Fibroblast of lung (primary cell): ENCODE data around the gene DDRGK1. TPM values are rescaled to one million over a fixed set of nuclear protein-coding genes. Genes with fewer than 3 reads are reported as not detected.

ENCODE experiments used
- DNase-seq, 2 donors: peaks; one replicate each; pipeline versions ENCODE4 v3.0.0 to v3.0.0-alpha.2; 2010; ENCODE audit warnings: low read depth in 2 of 2
- H2AFZ ChIP-seq: 2 replicates; pipeline ENCODE4 v1.5.1; 2012; ENCODE audit warnings: low read length, control low read depth, inconsistent platforms
- H3K27ac ChIP-seq: 2 replicates; pipeline ENCODE4 v1.5.1; 2011; ENCODE audit warnings: low read length, control low read depth; ENCODE audit not compliant: insufficient read depth
- H3K27me3 ChIP-seq: 2 replicates; pipeline ENCODE4 v1.5.1; 2011; ENCODE audit warnings: mild to moderate bottlenecking, low read length; ENCODE audit not compliant: control insufficient read depth, insufficient read depth
- H3K36me3 ChIP-seq: 2 replicates; pipeline ENCODE4 v1.5.1; 2011; ENCODE audit warnings: low read length; ENCODE audit not compliant: control insufficient read depth, insufficient read depth
- H3K4me1 ChIP-seq: 2 replicates; pipeline ENCODE4 v1.5.1; 2011; ENCODE audit warnings: low read length; ENCODE audit not compliant: control insufficient read depth, insufficient read depth; ENCODE audit errors: extremely low read depth
- H3K4me2 ChIP-seq: 2 replicates; pipeline ENCODE4 v1.5.1; 2011; ENCODE audit warnings: low read length, control low read depth; ENCODE audit not compliant: insufficient read depth; ENCODE audit errors: extremely low read depth
- H3K4me3 ChIP-seq, 4 experiments: fragments of 200-600 bp in 1 of 4; sonication (generic) in 1 of 4; replicated peaks in 1 of 4; 2 replicates each; pipeline ENCODE4 v1.5.1; 2011 to 2016; ENCODE audit warnings: low read length in 4 of 4, low read depth in 3 of 4, mild to moderate bottlenecking in 3 of 4, control low read depth in 2 of 4, inconsistent platforms in 1 of 4, mixed read lengths in 1 of 4; ENCODE audit not compliant: insufficient read depth in 1 of 4; ENCODE audit errors: control extremely low read depth in 1 of 4
- H3K79me2 ChIP-seq: 2 replicates; pipeline ENCODE4 v1.5.1; 2012; ENCODE audit warnings: mild to moderate bottlenecking, low read length, inconsistent platforms; ENCODE audit not compliant: control insufficient read depth, insufficient read depth
- H3K9ac ChIP-seq: 2 replicates; pipeline ENCODE4 v1.5.1; 2011; ENCODE audit warnings: mild to moderate bottlenecking, low read length, control low read depth; ENCODE audit not compliant: insufficient read depth
- H3K9me3 ChIP-seq: 2 replicates; pipeline ENCODE4 v1.5.1; 2012; ENCODE audit warnings: low read depth, low read length; ENCODE audit not compliant: control insufficient read depth, insufficient read depth
- H4K20me1 ChIP-seq: 2 replicates; pipeline ENCODE4 v1.5.1; 2011; ENCODE audit warnings: low read length; ENCODE audit not compliant: control insufficient read depth, insufficient read depth; ENCODE audit errors: extremely low read depth
- CTCF ChIP-seq, 2 donors: IDR thresholded peaks in 1 of 2; conservative IDR thresholded peaks in 1 of 2; 1 replicate in 1 of 2; 2 replicates in 1 of 2; pipeline ENCODE4 v1.5.1; 2011 to 2012; ENCODE audit warnings: low read length in 2 of 2, control low read depth in 1 of 2, inconsistent platforms in 1 of 2, low read depth in 1 of 2, mild to moderate bottlenecking in 1 of 2
- EZH2 ChIP-seq: IDR thresholded peaks from 2 replicates; pipeline ENCODE4 v1.5.1; 2012; ENCODE audit warnings: low read length, control low read depth, mild to moderate bottlenecking; ENCODE audit errors: missing control alignments
- polyA plus RNA-seq, 2 donors: library from polyadenylated mRNA; depleted of rRNA in 1 of 2; stranded (reverse) in 1 of 2; unstranded in 1 of 2; fragments of >200 nt; gene quantifications; 2 replicates each; pipeline ENCODE4 v1.2.1, GENCODE V29; 2011 to 2012; ENCODE audit warnings: missing spikeins in 1 of 2
- total RNA-seq: library from RNA; depleted of rRNA; stranded (reverse); fragments of >200 nt; gene quantifications from 2 replicates; pipeline ENCODE4 v1.2.1, GENCODE V29; 2014

Gene DDRGK1
- total and polyA plus RNA-seq, 2 donors (not counting 1 experiment from before 2014, with no cell fraction given): 35.5 to 37.5 TPM

GRCh38 chr20:3229798-3230197 lies 25.3 kb upstream of the DDRGK1 start:
- no peaks in the 10 kb centered on the region for H3K36me3 ChIP-seq
- H3K9ac ChIP-seq: no peak overlapping the region
- no peaks in the 10 kb centered on the region for H3K27me3 ChIP-seq
- no peak overlapping the region for H3K4me3 ChIP-seq
- no peak for TF ChIP-seq CTCF (conservative IDR thresholded peaks at IDR 0.05 in 1 of 2, IDR thresholded peaks at IDR 0.05 in 1 of 2; ENCODE audit: low read depth in 1 of 2, low read length in 2 of 2)
- no peak for TF ChIP-seq EZH2
- H3K4me1 ChIP-seq: no peaks in the 10 kb centered on the region
- H3K4me2 ChIP-seq: no peak overlapping the region
- no peak for DNase-seq
- no peak overlapping the region for H2AFZ ChIP-seq
- no peak overlapping the region for H3K27ac ChIP-seq
- H3K79me2 ChIP-seq: no peaks in the 10 kb centered on the region
- H4K20me1 ChIP-seq: no peaks in the 10 kb centered on the region
- H3K9me3 ChIP-seq: no peaks in the 10 kb centered on the region

- no peaks in the 10 kb centered on the region for H3K9me3 ChIP-seq
- TF ChIP-seq CTCF (conservative IDR thresholded peaks at IDR 0.05 in 1 of 2, IDR thresholded peaks at IDR 0.05 in 1 of 2; ENCODE audit: low read depth in 1 of 2, low read length in 2 of 2) (no peak), EZH2 (no peak)
- H4K20me1 ChIP-seq: no peaks in the 10 kb centered on the region
- no peaks in the 10 kb centered on the region for H3K36me3 ChIP-seq
- H3K9ac ChIP-seq: no peak overlapping the region
- DNase-seq: no peak
- H2AFZ ChIP-seq: no peak overlapping the region
- no peaks in the 10 kb centered on the region for H3K27me3 ChIP-seq
- no peaks in the 10 kb centered on the region for H3K79me2 ChIP-seq
- H3K4me2 ChIP-seq: no peak overlapping the region
- H3K4me1 ChIP-seq: no peaks in the 10 kb centered on the region
- H3K27ac ChIP-seq: no peak overlapping the region
- H3K4me3 ChIP-seq: no peak overlapping the region
These were observed 24.7 kb upstream of the DDRGK1 start for GRCh38 chr20:3229158-3229557.

GRCh38 chr20:3228750-3229032 lies 24.2 kb upstream of the DDRGK1 start:
- no peaks in the 10 kb centered on the region for H3K27me3 ChIP-seq
- H3K9ac ChIP-seq: no peak overlapping the region
- no peaks in the 10 kb centered on the region for H3K36me3 ChIP-seq
- H3K4me3 ChIP-seq: no peak overlapping the region
- TF ChIP-seq EZH2 (no peak), CTCF (conservative IDR thresholded peaks at IDR 0.05 in 1 of 2, IDR thresholded peaks at IDR 0.05 in 1 of 2; ENCODE audit: low read depth in 1 of 2, low read length in 2 of 2) (no peak)
- H3K4me2 ChIP-seq: no peak overlapping the region
- H2AFZ ChIP-seq: no peak overlapping the region
- no peaks in the 10 kb centered on the region for H3K9me3 ChIP-seq
- no peak overlapping the region for H3K27ac ChIP-seq
- DNase-seq: no peak
- H3K4me1 ChIP-seq: no peaks in the 10 kb centered on the region
- H4K20me1 ChIP-seq: no peaks in the 10 kb centered on the region
- H3K79me2 ChIP-seq: no peaks in the 10 kb centered on the region
